HL-60 (cell line): Measurements from ENCODE around the gene JMJD1C.

Experiments
- DNase-seq, 2 experiments: peaks; one replicate each; pipeline ENCODE4 v3.0.0-alpha.2; 2010 to 2020; ENCODE audit warnings: low read depth in 1 of 2, low spot score in 1 of 2
- H3K27ac ChIP-seq: fragments of 250-450 bp; sonication (Bioruptor Pico); replicated peaks from 2 replicates; pipeline ENCODE4 v1.5.1; 2020; ENCODE audit warnings: mild to moderate bottlenecking, moderate library complexity
- H3K27me3 ChIP-seq: fragments of 250-450 bp; sonication (Bioruptor Pico); 2 replicates; pipeline ENCODE4 v1.5.1; 2021; ENCODE audit warnings: mild to moderate bottlenecking, moderate library complexity; ENCODE audit not compliant: insufficient read depth, poor library complexity, severe bottlenecking
- H3K4me3 ChIP-seq: replicated peaks from 2 replicates; pipeline ENCODE4 v1.5.1; 2011; ENCODE audit warnings: mild to moderate bottlenecking, control low read depth, low read length; ENCODE audit not compliant: insufficient read depth
- CTCF ChIP-seq: IDR thresholded peaks from one replicate; pipeline ENCODE4 v1.5.1; 2011; ENCODE audit warnings: low read length, control low read depth, inconsistent platforms; ENCODE audit not compliant: insufficient read depth
- GABPA ChIP-seq: IDR thresholded peaks from 2 replicates; pipeline ENCODE4 v1.6.1; 2012; ENCODE audit warnings: low read depth
- POLR2AphosphoS5 ChIP-seq: IDR thresholded peaks from 2 replicates; pipeline ENCODE4 v1.6.1; 2012; ENCODE audit warnings: low read depth
- REST ChIP-seq: IDR thresholded peaks from 2 replicates; pipeline ENCODE4 v1.6.1; 2012; ENCODE audit warnings: low read depth; ENCODE audit not compliant: insufficient replicate concordance
- SPI1 ChIP-seq: IDR thresholded peaks from 2 replicates; pipeline ENCODE4 v1.6.1; 2012; ENCODE audit warnings: low read depth, mild to moderate bottlenecking, borderline replicate concordance

Gene JMJD1C

DNA sequence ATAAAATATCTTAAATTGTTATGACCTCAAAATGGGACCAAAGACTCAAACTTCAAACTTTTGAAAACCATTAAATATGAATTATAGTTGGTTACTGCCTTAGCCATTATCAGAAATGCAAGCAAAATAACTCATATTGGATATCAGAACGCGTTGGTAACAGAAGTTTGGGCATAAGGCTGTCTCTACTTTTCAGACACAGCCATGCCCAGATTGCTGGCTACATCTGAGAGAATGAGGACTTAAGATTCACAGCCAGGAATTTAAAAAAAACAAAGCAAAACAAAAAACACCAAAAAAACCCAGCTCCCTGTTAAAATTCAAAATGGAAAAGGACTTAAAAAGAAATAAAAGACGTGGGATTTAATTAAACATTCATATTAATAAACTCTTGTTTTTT, 161.6 kb downstream of the JMJD1C start:
- DNase-seq = no peak
- Histone ChIP-seq H3K27ac (no peak overlapping the region), H3K27me3 (no peaks in the 10 kb centered on the region), H3K4me3 (no peak overlapping the region)
- TF ChIP-seq GABPA = no peak
- no peak for TF ChIP-seq REST
- TF ChIP-seq SPI1 = no peak
- no peak for TF ChIP-seq CTCF
- TF ChIP-seq POLR2AphosphoS5 = no peak

- no peak for TF ChIP-seq GABPA
- TF ChIP-seq REST = no peak
- H3K27me3 ChIP-seq = no peaks in the 10 kb centered on the region
- H3K4me3 ChIP-seq = no peak overlapping the region
- DNase-seq = no peak
- H3K27ac ChIP-seq = no peak overlapping the region
Measured at GRCh38 chr10:63300801-63301200, 165.0 kb downstream of the JMJD1C start.

DNA sequence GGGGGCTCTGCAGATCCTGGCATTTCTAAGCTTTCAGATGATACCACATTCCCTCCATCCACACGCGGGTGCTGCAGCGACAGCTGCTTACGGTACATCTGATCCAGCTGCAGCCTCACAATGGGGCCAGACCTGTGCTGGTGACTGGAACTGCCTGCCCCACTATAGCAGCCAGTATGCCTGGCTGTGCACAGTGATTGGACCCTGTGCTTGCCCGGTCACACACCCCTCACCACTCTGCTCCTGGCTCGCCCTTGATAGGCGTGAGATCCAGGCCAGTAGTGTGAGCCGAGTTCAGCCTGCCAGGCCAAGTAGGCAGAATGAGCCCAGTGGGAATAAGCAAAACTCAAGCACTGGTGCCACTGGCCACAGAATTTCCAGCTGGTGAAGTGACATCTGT, 167.8 kb downstream of the JMJD1C start:
- DNase-seq = no peak

More for the DNA sequence above, 167.8 kb downstream of the JMJD1C start:
- TF ChIP-seq REST (no peak), CTCF (no peak), POLR2AphosphoS5 (no peak), GABPA (no peak), SPI1 (no peak)
- H3K4me3 ChIP-seq = no peak overlapping the region
- no peak overlapping the region for H3K27ac ChIP-seq
- H3K27me3 ChIP-seq = no peaks in the 10 kb centered on the region
